ENCODE results near the gene SLC27A5. TPM values are rescaled to one million over a fixed set of nuclear protein-coding genes. Genes with fewer than 3 reads are reported as not detected.

The SLC27A5 gene
- total and polyA plus RNA-seq, 9 of the 15 experiments (the other 6 are each of a cell fraction or from before 2014, with no cell fraction given) = 42.2 to 318 (median 64.7) TPM

GRCh38 chr19:58559275-58560006 lies 47.6 kb upstream of the SLC27A5 start:
- in situ Hi-C loops (cut with MboI) = no loop called here
- peaks cover 50% of the 10 kb centered on the region for H3K79me2 ChIP-seq (ENCODE audit: control insufficient read depth, insufficient read depth, low read length)
- peaks cover 3% of the 10 kb centered on the region for H3K9me1 ChIP-seq (ENCODE audit: control insufficient read depth, insufficient read depth, low read length)
- ATAC-seq (peak; percentile 78), DNase-seq (ENCODE audit: extremely low read depth in 1 of 4, low spot score in 3 of 4) (peak; percentile 94 to 98 (median 96)), FAIRE-seq (no peak)
- H2AFZ ChIP-seq (ENCODE audit: low read depth, low read length) = peak overlapping the region; percentile 99
- intact Hi-C loops (cut with micrococcal nuclease) = no loop called here
- CTCF ChIA-PET (ENCODE audit: low intra/inter-chr PET ratio) = no interaction called here
- peak overlapping the region; percentile 92 for H3K4me3 ChIP-seq
- H3K36me3 ChIP-seq (ENCODE audit: control insufficient read depth, insufficient read depth, low read length) = peaks cover 30% of the 10 kb centered on the region
- peak overlapping the region; percentile 94 for H3K27ac ChIP-seq (ENCODE audit: extremely low read depth, low read depth, low read length)
- no peaks in the 10 kb centered on the region for H3K9me3 ChIP-seq (replicated peaks; ENCODE audit: control insufficient read depth, insufficient read depth, low read depth, low read length)
- peak overlapping the region; percentile 92 to 98 for H3K9ac ChIP-seq (ENCODE audit: insufficient read depth in 1 of 2, low read depth in 2 of 2, low read length in 2 of 2)
- BruUV-seq (replicated peaks) = TSS peak; percentile 78
- peaks cover 28 to 67% of the 10 kb centered on the region in 2 experiments for H3K4me1 ChIP-seq (replicated peaks in 1 of 2; ENCODE audit: control insufficient read depth in 2 of 2, insufficient read depth in 2 of 2, low read length in 2 of 2)
- no peaks in the 10 kb centered on the region for H3K27me3 ChIP-seq (ENCODE audit: control insufficient read depth in 2 of 2, insufficient read depth in 2 of 2, low read length in 2 of 2)
- POLR2A ChIA-PET = interaction anchor here (0.6 to 2.7 kb wide), 11 partner anchors 9 to 765 kb away, joined by 3 to 24 read pairs (median 6); partner anchors contain the start of genes MZF1, TRIM28, ZBTB45 and ZNF324
- peak overlapping the region; percentile 98 for H3K4me2 ChIP-seq (ENCODE audit: insufficient read depth, low read length)
- H4K20me1 ChIP-seq (replicated peaks; ENCODE audit: control insufficient read depth, insufficient read depth, low read length) = no peaks in the 10 kb centered on the region
- under 1% methylated on average over 33 of the region's 33 CpGs for whole genome bisulfite sequencing (ENCODE audit: insufficient coverage, low coverage, missing lambda C conversion rate)
- TF ChIP-seq ZNF217 (CRISPR knock-in tag; IDR thresholded peaks at IDR 0.05) (no peak), CREB1 (IDR thresholded peaks at IDR 0.05) (no peak; the same call in 1 of the 2 replicates), CREB1 (CRISPR knock-in tag; IDR thresholded peaks at IDR 0.05) (peak; percentile 53; the same call in 1 of the 2 replicates), THRA (IDR thresholded peaks at IDR 0.05) (no peak), ELF4 (CRISPR knock-in tag; IDR thresholded peaks at IDR 0.05) (0 out of 2 replicates have a peak, but pooled peaks have one; percentile 11), POLR2AphosphoS2 (IDR thresholded peaks at IDR 0.05; ENCODE audit: low read length) (no peak), ZNF586 (CRISPR knock-in tag; conservative IDR thresholded peaks at IDR 0.05) (no peak), RBBP5 (IDR thresholded peaks at IDR 0.05; ENCODE audit: borderline replicate concordance, insufficient read depth, low read length, poor library complexity, severe bottlenecking) (no peak), ZNF121 (CRISPR knock-in tag; conservative IDR thresholded peaks at IDR 0.05) (no peak; the same call in 1 of the 2 replicates), TFAM (CRISPR knock-in tag; conservative IDR thresholded peaks at IDR 0.05) (no peak), CTCF (IDR thresholded peaks at IDR 0.05 in 2 of 3, conservative IDR thresholded peaks at IDR 0.05 in 1 of 3; ENCODE audit: insufficient read depth in 2 of 3, low read depth in 1 of 3, low read length in 3 of 3) (no peak), KAT2B (IDR thresholded peaks at IDR 0.05; ENCODE audit: low read depth, low read length) (no peak), COPS2 (conservative IDR thresholded peaks at IDR 0.05) (no peak), DACH1 (IDR thresholded peaks at IDR 0.05; ENCODE audit: partially characterized antibody) (no peak), MCM5 (IDR thresholded peaks at IDR 0.05; ENCODE audit: low read depth) (no peak), CREB5 (CRISPR knock-in tag; IDR thresholded peaks at IDR 0.05) (no peak)

All from K562 (cell line).